GM12864 (cell line): ENCODE measurements around the gene NLRC5.

Experiments
- DNase-seq: peaks from one replicate; pipeline ENCODE4 v3.0.0-alpha.2; 2011; ENCODE audit warnings: low read depth
- H3K4me3 ChIP-seq: 2 replicates; pipeline ENCODE4 v1.5.1; 2011; ENCODE audit warnings: mild to moderate bottlenecking, low read depth, low read length, control low read depth
- CTCF ChIP-seq: IDR thresholded peaks from 2 replicates; pipeline ENCODE4 v1.5.1; 2011; ENCODE audit warnings: low read depth, mild to moderate bottlenecking, moderate library complexity, low read length, control low read depth, inconsistent platforms; ENCODE audit errors: missing control alignments

The NLRC5 gene

GRCh38 chr16:56975714-56976113, 13.6 kb upstream of the NLRC5 start:
- TF ChIP-seq CTCF: no peak

GRCh38 chr16:56977216-56977615, 12.1 kb upstream of the NLRC5 start:
- no peak for DNase-seq
- no peak overlapping the region for H3K4me3 ChIP-seq
- TF ChIP-seq CTCF: no peak

More at GRCh38 chr16:56975714-56976113, 13.6 kb upstream of the NLRC5 start:
- DNase-seq: no peak
- no peak overlapping the region for H3K4me3 ChIP-seq

- no peak for TF ChIP-seq CTCF
- DNase-seq: no peak
- H3K4me3 ChIP-seq: no peak overlapping the region
These were observed 11.4 kb upstream of the NLRC5 start for GRCh38 chr16:56977823-56978430.

- no peak for TF ChIP-seq CTCF
- DNase-seq: no peak
- no peak overlapping the region for H3K4me3 ChIP-seq
These were observed 9.2 kb upstream of the NLRC5 start for GRCh38 chr16:56980201-56980535.

- no peak overlapping the region for H3K4me3 ChIP-seq
- DNase-seq: no peak
- TF ChIP-seq CTCF: no peak
These were observed 8.3 kb upstream of the NLRC5 start for GRCh38 chr16:56980792-56981724.

GRCh38 chr16:56981729-56982271, 7.6 kb upstream of the NLRC5 start:
- TF ChIP-seq CTCF: no peak
- H3K4me3 ChIP-seq: no peak overlapping the region
- no peak for DNase-seq
